ENCODE results near the gene NOL9.

Gene NOL9

GRCh38 chr1:6536291-6536690 is 18.0 kb downstream of the NOL9 start:
- Histone ChIP-seq H2AFZ (ENCODE audit: insufficient read depth, low read length, poor library complexity) (no peak overlapping the region), H3K23ac (ENCODE audit: low read length) (no peak overlapping the region), H3K4me2 (ENCODE audit: low read length) (no peak overlapping the region), H2AK5ac (ENCODE audit: low read length) (no peak overlapping the region), H3K9me3 (ENCODE audit: insufficient read depth, low read depth, low read length) (no peaks in the 10 kb centered on the region), H2BK120ac (ENCODE audit: insufficient read depth, low read length, poor library complexity) (no peak overlapping the region), H2BK5ac (ENCODE audit: low read depth, low read length, poor library complexity) (no peak overlapping the region), H3K27ac (ENCODE audit: low read depth, low read length) (no peak overlapping the region), H3K4ac (ENCODE audit: low read depth, low read length) (no peak overlapping the region), H4K91ac (ENCODE audit: low read depth, low read length) (no peak overlapping the region), H4K8ac (ENCODE audit: low read depth, low read length) (no peak overlapping the region), H3K27me3 (ENCODE audit: insufficient read depth, low read length) (no peaks in the 10 kb centered on the region), H2BK12ac (ENCODE audit: low read length) (no peak overlapping the region), H3K9ac (ENCODE audit: low read length) (no peak overlapping the region), H3K14ac (ENCODE audit: low read length) (no peak overlapping the region), H3K79me2 (ENCODE audit: control insufficient read depth, insufficient read depth, low read length, poor library complexity) (no peaks in the 10 kb centered on the region), H3K4me1 (ENCODE audit: control insufficient read depth in 1 of 2, insufficient read depth in 2 of 2, low read length in 2 of 2) (peaks cover 2 to 3% of the 10 kb centered on the region in 2 experiments), H3K79me1 (ENCODE audit: low read length) (no peaks in the 10 kb centered on the region), H3K18ac (ENCODE audit: low read length) (no peak overlapping the region), H4K12ac (ENCODE audit: low read depth, low read length) (no peak overlapping the region), H3K36me3 (ENCODE audit: control insufficient read depth in 1 of 2, insufficient read depth in 2 of 2, low read length in 2 of 2) (peaks cover 23 to 32% of the 10 kb centered on the region in 2 experiments), H3K4me3 (ENCODE audit: low read depth, low read length) (no peak overlapping the region)
- DNase-seq: no peak
- WGBS (ENCODE audit: extremely low coverage, insufficient coverage, insufficient read length): no CpG with 5 or more reads among the region's 5 CpGs

- Histone ChIP-seq H2BK12ac (ENCODE audit: low read length) (no peak overlapping the region), H3K27me3 (ENCODE audit: insufficient read depth, low read length) (no peaks in the 10 kb centered on the region), H2BK120ac (ENCODE audit: insufficient read depth, low read length, poor library complexity) (no peak overlapping the region), H3K18ac (ENCODE audit: low read length) (no peak overlapping the region), H3K36me3 (ENCODE audit: control insufficient read depth in 1 of 2, insufficient read depth in 2 of 2, low read length in 2 of 2) (peaks cover 24 to 35% of the 10 kb centered on the region in 2 experiments), H3K79me2 (ENCODE audit: control insufficient read depth, insufficient read depth, low read length, poor library complexity) (no peaks in the 10 kb centered on the region), H3K27ac (ENCODE audit: low read depth, low read length) (no peak overlapping the region), H3K4ac (ENCODE audit: low read depth, low read length) (no peak overlapping the region), H3K4me2 (ENCODE audit: low read length) (no peak overlapping the region), H2BK5ac (ENCODE audit: low read depth, low read length, poor library complexity) (no peak overlapping the region), H3K4me3 (ENCODE audit: low read depth, low read length) (no peak overlapping the region), H3K79me1 (ENCODE audit: low read length) (no peaks in the 10 kb centered on the region), H4K8ac (ENCODE audit: low read depth, low read length) (no peak overlapping the region), H2AFZ (ENCODE audit: insufficient read depth, low read length, poor library complexity) (no peak overlapping the region), H3K23ac (ENCODE audit: low read length) (no peak overlapping the region), H3K9me3 (ENCODE audit: insufficient read depth, low read depth, low read length) (no peaks in the 10 kb centered on the region), H3K14ac (ENCODE audit: low read length) (no peak overlapping the region), H4K91ac (ENCODE audit: low read depth, low read length) (no peak overlapping the region), H3K9ac (ENCODE audit: low read length) (no peak overlapping the region), H2AK5ac (ENCODE audit: low read length) (no peak overlapping the region), H3K4me1 (ENCODE audit: control insufficient read depth in 1 of 2, insufficient read depth in 2 of 2, low read length in 2 of 2) (peaks cover 2 to 3% of the 10 kb centered on the region in 2 experiments), H4K12ac (ENCODE audit: low read depth, low read length) (no peak overlapping the region)
- DNase-seq: no peak
- WGBS (ENCODE audit: extremely low coverage, insufficient coverage, insufficient read length): no CpG with 5 or more reads among the region's 4 CpGs
Measured at GRCh38 chr1:6535214-6535613, 19.1 kb downstream of the NOL9 start.

GRCh38 chr1:6534248-6534822 is 20.0 kb downstream of the NOL9 start:
- H3K4ac ChIP-seq (ENCODE audit: low read depth, low read length): no peak overlapping the region
- H4K91ac ChIP-seq (ENCODE audit: low read depth, low read length): no peak overlapping the region
- H3K9ac ChIP-seq (ENCODE audit: low read length): no peak overlapping the region
- H3K14ac ChIP-seq (ENCODE audit: low read length): no peak overlapping the region
- H3K79me1 ChIP-seq (ENCODE audit: low read length): no peaks in the 10 kb centered on the region
- peaks cover 2 to 3% of the 10 kb centered on the region in 2 experiments for H3K4me1 ChIP-seq (ENCODE audit: control insufficient read depth in 1 of 2, insufficient read depth in 2 of 2, low read length in 2 of 2)
- H2BK12ac ChIP-seq (ENCODE audit: low read length): no peak overlapping the region
- no peaks in the 10 kb centered on the region for H3K9me3 ChIP-seq (ENCODE audit: insufficient read depth, low read depth, low read length)
- no peak overlapping the region for H4K12ac ChIP-seq (ENCODE audit: low read depth, low read length)
- no peak overlapping the region for H3K4me2 ChIP-seq (ENCODE audit: low read length)
- no peak overlapping the region for H2AK5ac ChIP-seq (ENCODE audit: low read length)
- H3K27ac ChIP-seq (ENCODE audit: low read depth, low read length): no peak overlapping the region
- no peaks in the 10 kb centered on the region for H3K27me3 ChIP-seq (ENCODE audit: insufficient read depth, low read length)
- H3K36me3 ChIP-seq (ENCODE audit: control insufficient read depth in 1 of 2, insufficient read depth in 2 of 2, low read length in 2 of 2): peaks cover 24 to 35% of the 10 kb centered on the region in 2 experiments
- H3K23ac ChIP-seq (ENCODE audit: low read length): no peak overlapping the region
- DNase-seq: no peak
- H3K18ac ChIP-seq (ENCODE audit: low read length): no peak overlapping the region
- H2BK120ac ChIP-seq (ENCODE audit: insufficient read depth, low read length, poor library complexity): no peak overlapping the region
- H4K8ac ChIP-seq (ENCODE audit: low read depth, low read length): no peak overlapping the region
- no peaks in the 10 kb centered on the region for H3K79me2 ChIP-seq (ENCODE audit: control insufficient read depth, insufficient read depth, low read length, poor library complexity)
- H2BK5ac ChIP-seq (ENCODE audit: low read depth, low read length, poor library complexity): no peak overlapping the region
- H2AFZ ChIP-seq (ENCODE audit: insufficient read depth, low read length, poor library complexity): no peak overlapping the region
- WGBS (ENCODE audit: extremely low coverage, insufficient coverage, insufficient read length): no CpG with 5 or more reads among the region's 8 CpGs
- no peak overlapping the region for H3K4me3 ChIP-seq (ENCODE audit: low read depth, low read length)

GRCh38 chr1:6531996-6532395 is 22.3 kb downstream of the NOL9 start:
- no peak overlapping the region for H2BK5ac ChIP-seq (ENCODE audit: low read depth, low read length, poor library complexity)
- peaks cover 2 to 3% of the 10 kb centered on the region in 2 experiments for H3K4me1 ChIP-seq (ENCODE audit: control insufficient read depth in 1 of 2, insufficient read depth in 2 of 2, low read length in 2 of 2)
- no peak overlapping the region for H4K12ac ChIP-seq (ENCODE audit: low read depth, low read length)
- no peak overlapping the region for H2BK120ac ChIP-seq (ENCODE audit: insufficient read depth, low read length, poor library complexity)
- H3K79me2 ChIP-seq (ENCODE audit: control insufficient read depth, insufficient read depth, low read length, poor library complexity): no peaks in the 10 kb centered on the region
- no CpG with 5 or more reads among the region's 5 CpGs for WGBS (ENCODE audit: extremely low coverage, insufficient coverage, insufficient read length)
- no peak overlapping the region for H3K18ac ChIP-seq (ENCODE audit: low read length)
- no peak overlapping the region for H2AK5ac ChIP-seq (ENCODE audit: low read length)
- no peak for DNase-seq
- no peak overlapping the region for H3K14ac ChIP-seq (ENCODE audit: low read length)
- no peak overlapping the region for H2BK12ac ChIP-seq (ENCODE audit: low read length)
- H3K23ac ChIP-seq (ENCODE audit: low read length): no peak overlapping the region
- no peak overlapping the region for H3K4ac ChIP-seq (ENCODE audit: low read depth, low read length)
- H3K36me3 ChIP-seq (ENCODE audit: control insufficient read depth in 1 of 2, insufficient read depth in 2 of 2, low read length in 2 of 2): peaks cover 34 to 53% of the 10 kb centered on the region in 2 experiments
- no peak overlapping the region for H3K4me3 ChIP-seq (ENCODE audit: low read depth, low read length)
- H3K27ac ChIP-seq (ENCODE audit: low read depth, low read length): no peak overlapping the region
- no peaks in the 10 kb centered on the region for H3K79me1 ChIP-seq (ENCODE audit: low read length)
- no peak overlapping the region for H2AFZ ChIP-seq (ENCODE audit: insufficient read depth, low read length, poor library complexity)
- H4K91ac ChIP-seq (ENCODE audit: low read depth, low read length): no peak overlapping the region
- no peak overlapping the region for H3K4me2 ChIP-seq (ENCODE audit: low read length)
- no peak overlapping the region for H3K9ac ChIP-seq (ENCODE audit: low read length)
- no peaks in the 10 kb centered on the region for H3K27me3 ChIP-seq (ENCODE audit: insufficient read depth, low read length)
- H4K8ac ChIP-seq (ENCODE audit: low read depth, low read length): no peak overlapping the region
- no peaks in the 10 kb centered on the region for H3K9me3 ChIP-seq (ENCODE audit: insufficient read depth, low read depth, low read length)

Data from trophoblast cell (in vitro differentiated cells and primary cell).